Activated naive CD8-positive, alpha-beta T cell treated with anti-CD3 and anti-CD28 coated beads for 36 hours (primary cell): ENCODE results near the gene MTAP. TPM values are rescaled to one million over a fixed set of nuclear protein-coding genes. Genes with fewer than 3 reads are reported as not detected.

ENCODE experiments used
- DNase-seq: peaks from one replicate; pipeline ENCODE4 v3.0.0; 2021
- H3K27ac Mint-ChIP-seq: one replicate; pipeline ENCODE4 v1.8.0; 2022; ENCODE audit warnings: mild to moderate bottlenecking, moderate library complexity, mixed read lengths
- H3K27me3 Mint-ChIP-seq: one replicate; pipeline ENCODE4 v1.8.0; 2022; ENCODE audit warnings: mild to moderate bottlenecking, mixed read lengths
- H3K36me3 Mint-ChIP-seq: one replicate; pipeline ENCODE4 v1.8.0; 2021; ENCODE audit warnings: mild to moderate bottlenecking, mixed read lengths
- H3K4me1 Mint-ChIP-seq: one replicate; pipeline ENCODE4 v1.8.0; 2021; ENCODE audit warnings: mixed read lengths
- H3K4me3 Mint-ChIP-seq: one replicate; pipeline ENCODE4 v1.8.0; 2022; ENCODE audit warnings: mild to moderate bottlenecking, moderate library complexity, mixed read lengths
- H3K9me3 Mint-ChIP-seq: one replicate; pipeline ENCODE4 v1.8.0; 2022; ENCODE audit warnings: mixed read lengths
- total RNA-seq, 2 experiments: library from RNA; stranded (reverse); gene quantifications; one replicate each; pipeline ENCODE4 v1.2.3, GENCODE V29; 2021

MTAP gene
- total RNA-seq = 100 to 1,000 TPM in 1 of 2 experiments, 10 to 100 TPM in 1; 87.5 to 105 TPM

DNA sequence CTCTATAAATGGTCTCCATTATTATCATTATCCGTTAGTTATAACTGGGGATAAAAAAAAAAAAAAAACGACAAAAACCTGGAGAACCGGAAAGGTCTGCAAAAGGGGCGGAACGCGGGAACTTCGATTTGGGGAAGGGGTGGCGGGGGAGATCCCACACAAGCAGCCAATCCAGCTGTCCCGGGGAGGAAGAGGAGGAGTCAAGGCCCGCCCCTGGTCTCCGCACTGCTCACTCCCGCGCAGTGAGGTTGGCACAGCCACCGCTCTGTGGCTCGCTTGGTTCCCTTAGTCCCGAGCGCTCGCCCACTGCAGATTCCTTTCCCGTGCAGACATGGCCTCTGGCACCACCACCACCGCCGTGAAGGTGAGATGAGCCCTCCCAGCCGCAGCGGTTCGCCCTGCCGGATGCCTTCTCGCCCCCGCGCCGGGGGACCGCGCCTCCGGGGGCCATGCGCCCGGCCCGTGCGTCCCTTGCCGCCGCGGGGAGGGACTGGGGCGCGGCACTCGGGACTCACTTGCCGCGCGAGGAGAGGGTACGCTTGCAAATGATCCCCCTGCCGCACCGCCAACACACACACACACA is at the start of gene MTAP:
TSS of gene MTAP (plus strand) at position 219 of the 583 bp plus-strand sequence. CDS start at position 332, 113 bp downstream.
- peak; percentile 81 for DNase-seq
- peak within 1 kb of the TSS; percentile 100 for H3K4me3 Mint-ChIP-seq
- H3K4me1 Mint-ChIP-seq = peaks cover 36% of the 10 kb centered on the region
- peaks cover 15% of the 10 kb centered on the region for H3K27me3 Mint-ChIP-seq
- peaks cover 31% of the 10 kb centered on the region for H3K36me3 Mint-ChIP-seq
- peak within 1 kb of the TSS; percentile 100 for H3K27ac Mint-ChIP-seq
- no peaks in the 10 kb centered on the region for H3K9me3 Mint-ChIP-seq

DNA sequence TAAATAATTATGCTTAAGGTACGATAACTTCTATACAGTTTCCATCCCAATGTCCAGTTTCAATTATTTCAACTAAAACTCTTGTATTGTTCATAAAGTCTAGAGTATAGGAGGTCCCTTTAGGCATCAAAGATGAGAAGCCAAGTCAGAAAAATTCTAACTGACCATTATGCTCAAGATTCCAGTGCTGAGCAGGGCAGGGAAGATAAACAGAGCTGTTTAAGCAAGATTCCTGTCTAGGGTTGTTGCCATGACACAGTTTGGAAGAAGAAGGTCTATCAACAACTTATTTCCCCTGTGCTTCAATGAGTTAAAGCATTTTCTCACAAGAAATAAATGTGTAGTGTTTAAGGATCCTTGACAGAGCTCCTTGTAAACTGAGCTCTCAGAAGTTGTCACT is 48.9 kb upstream of the MTAP start:
- Mint-ChIP-seq H3K9me3 (no peaks in the 10 kb centered on the region), H3K4me1 (peaks cover 2% of the 10 kb centered on the region), H3K27ac (no peak overlapping the region), H3K36me3 (no peaks in the 10 kb centered on the region), H3K27me3 (peaks cover 25% of the 10 kb centered on the region), H3K4me3 (no peak overlapping the region)
- DNase-seq = no peak

DNA sequence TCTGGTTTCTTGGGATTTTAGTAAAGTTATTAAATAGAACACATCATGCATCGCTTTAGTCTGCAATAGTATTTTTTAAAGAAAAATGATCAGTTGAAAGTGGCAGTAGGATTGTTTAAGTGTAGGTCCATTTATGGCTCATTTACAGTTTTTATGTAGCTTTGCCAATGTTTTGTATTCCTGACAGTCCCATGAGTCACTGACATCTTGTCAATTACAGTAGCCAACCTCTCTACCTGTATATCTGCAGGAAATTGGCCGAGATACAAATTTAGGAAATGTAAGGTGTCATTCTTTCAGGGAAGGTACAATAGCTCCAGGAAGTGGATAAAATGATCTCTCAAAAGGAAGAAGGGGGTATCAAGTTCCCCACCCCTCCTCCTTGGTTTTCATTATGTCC is 47.7 kb upstream of the MTAP start:
- Mint-ChIP-seq H3K27me3 (peaks cover 33% of the 10 kb centered on the region), H3K4me3 (no peak overlapping the region), H3K4me1 (peaks cover 2% of the 10 kb centered on the region), H3K27ac (no peak overlapping the region), H3K9me3 (no peaks in the 10 kb centered on the region), H3K36me3 (no peaks in the 10 kb centered on the region)
- DNase-seq = no peak

DNA sequence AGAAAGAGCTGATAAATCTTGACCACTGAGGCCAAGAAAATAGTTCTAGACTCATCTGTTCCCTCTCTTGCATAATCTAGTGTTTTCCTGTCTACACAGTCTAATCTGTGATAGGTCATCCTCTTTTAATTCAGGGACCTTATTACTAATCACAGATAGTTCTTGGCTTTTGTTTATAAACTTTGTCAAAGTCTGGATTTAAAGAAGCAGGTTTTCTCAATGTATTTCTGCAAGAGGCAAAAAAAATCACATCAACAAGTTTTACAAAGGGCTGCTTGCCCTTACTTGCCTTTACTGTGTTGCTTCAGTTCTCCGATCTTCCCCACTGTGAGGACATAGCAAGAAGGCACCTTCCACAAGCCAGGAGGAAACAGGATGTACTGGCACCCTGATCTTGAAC is 43.9 kb upstream of the MTAP start:
- no peak for DNase-seq
- Mint-ChIP-seq H3K27ac (no peak overlapping the region), H3K27me3 (peaks cover 41% of the 10 kb centered on the region), H3K9me3 (no peaks in the 10 kb centered on the region), H3K36me3 (no peaks in the 10 kb centered on the region), H3K4me3 (no peak overlapping the region), H3K4me1 (peaks cover 18% of the 10 kb centered on the region)

DNA sequence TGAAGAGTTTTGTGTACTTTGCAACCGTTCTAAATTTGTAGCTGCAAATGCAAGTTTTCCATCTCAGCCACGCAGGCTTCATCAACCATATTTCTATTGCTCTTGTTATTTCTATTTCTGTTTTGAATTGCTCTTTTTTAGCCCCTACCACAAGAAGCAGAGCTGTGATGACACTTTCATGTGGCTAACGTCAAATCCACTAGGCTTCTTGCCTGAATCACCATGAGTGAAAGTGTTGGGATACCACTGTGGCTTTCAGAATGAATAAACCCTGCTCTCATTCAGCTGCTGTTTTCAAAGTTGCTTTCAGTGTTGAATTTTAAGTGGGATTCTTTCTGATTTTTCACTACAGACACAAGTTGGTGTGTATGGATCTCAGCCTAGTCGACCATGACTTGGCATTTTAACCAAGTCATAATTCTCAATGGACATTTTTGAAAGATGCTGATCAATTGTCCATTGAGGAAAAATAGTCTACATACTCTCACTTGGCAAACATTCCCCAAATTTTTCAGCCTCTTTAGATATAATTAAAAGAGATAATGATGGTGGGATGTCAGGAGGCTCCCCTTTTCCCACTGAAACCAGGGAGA is 41.0 kb upstream of the MTAP start:
- DNase-seq = peak; percentile 56
- H3K4me3 Mint-ChIP-seq = no peak overlapping the region
- no peaks in the 10 kb centered on the region for H3K36me3 Mint-ChIP-seq
- peaks cover 2% of the 10 kb centered on the region for H3K9me3 Mint-ChIP-seq
- H3K27ac Mint-ChIP-seq = peak overlapping the region; percentile 79
- peaks cover 16% of the 10 kb centered on the region for H3K4me1 Mint-ChIP-seq
- H3K27me3 Mint-ChIP-seq = peaks cover 27% of the 10 kb centered on the region

DNA sequence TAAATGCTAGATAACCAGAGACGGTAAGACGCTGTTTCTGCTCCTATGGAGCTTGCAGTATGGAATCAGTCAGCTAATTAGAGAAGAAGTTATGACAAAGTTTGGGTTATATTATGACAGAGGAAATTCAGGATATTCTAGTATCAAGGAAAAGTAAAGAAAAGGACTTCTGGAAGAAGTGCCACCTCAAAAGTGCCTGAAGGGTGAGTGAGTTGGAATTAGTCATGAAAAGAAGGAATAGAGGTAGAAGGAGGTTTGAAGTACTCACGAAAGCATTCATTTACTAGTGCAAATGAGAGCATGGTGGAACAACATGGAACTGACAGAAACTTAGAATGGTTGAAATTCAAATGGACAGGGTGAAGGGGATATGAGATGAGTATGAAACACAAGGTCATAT is 40.4 kb upstream of the MTAP start:
- Mint-ChIP-seq H3K4me1 (peaks cover 16% of the 10 kb centered on the region), H3K27me3 (peaks cover 25% of the 10 kb centered on the region), H3K4me3 (no peak overlapping the region), H3K27ac (no peak overlapping the region), H3K36me3 (no peaks in the 10 kb centered on the region), H3K9me3 (peaks cover 2% of the 10 kb centered on the region)
- no peak for DNase-seq

DNA sequence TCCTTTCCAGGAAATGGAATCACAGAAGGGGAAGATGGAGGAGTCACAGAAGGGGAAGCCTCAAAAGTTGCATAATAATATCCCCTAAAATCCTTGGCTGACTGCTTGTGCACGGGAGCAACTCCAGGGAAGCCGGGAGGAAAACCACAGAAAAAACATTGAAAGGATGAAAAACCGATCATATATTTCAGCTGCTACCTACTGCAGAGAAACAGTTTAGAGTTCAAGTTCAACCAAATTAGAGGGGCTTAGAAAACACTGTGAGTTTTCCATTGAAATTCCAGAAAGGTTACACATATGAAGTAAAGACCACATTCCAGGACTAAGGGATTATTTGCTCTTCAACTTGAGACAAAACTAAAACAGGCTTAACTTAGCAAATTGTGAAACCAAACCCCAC is 37.6 kb upstream of the MTAP start:
- no peak overlapping the region for H3K27ac Mint-ChIP-seq
- no peaks in the 10 kb centered on the region for H3K36me3 Mint-ChIP-seq
- H3K27me3 Mint-ChIP-seq = peaks cover 12% of the 10 kb centered on the region
- no peak overlapping the region for H3K4me3 Mint-ChIP-seq
- peaks cover 16% of the 10 kb centered on the region for H3K4me1 Mint-ChIP-seq
- DNase-seq = no peak
- peaks cover 2% of the 10 kb centered on the region for H3K9me3 Mint-ChIP-seq

DNA sequence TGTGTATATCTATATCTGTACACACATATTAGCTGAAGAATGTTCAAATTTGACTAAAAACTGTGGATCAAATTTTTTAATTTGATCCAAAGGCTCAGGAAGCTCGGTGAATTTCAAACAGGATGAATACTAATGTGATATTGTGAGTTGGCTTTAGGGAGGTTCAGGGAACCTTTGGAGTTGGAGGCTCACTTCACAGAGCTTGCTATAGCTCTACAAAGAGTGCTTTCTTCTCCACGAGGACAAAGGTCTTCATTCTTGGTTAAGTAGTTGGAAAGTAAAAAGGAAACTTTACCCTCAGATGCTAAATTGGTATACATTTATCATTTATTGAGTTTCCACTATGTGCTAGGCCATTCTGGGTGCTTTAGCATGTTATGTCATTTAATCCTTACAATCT is 36.3 kb upstream of the MTAP start:
- Mint-ChIP-seq H3K27me3 (peaks cover 16% of the 10 kb centered on the region), H3K27ac (no peak overlapping the region), H3K9me3 (peaks cover 2% of the 10 kb centered on the region), H3K4me1 (peaks cover 20% of the 10 kb centered on the region), H3K36me3 (no peaks in the 10 kb centered on the region), H3K4me3 (no peak overlapping the region)
- DNase-seq = no peak

DNA sequence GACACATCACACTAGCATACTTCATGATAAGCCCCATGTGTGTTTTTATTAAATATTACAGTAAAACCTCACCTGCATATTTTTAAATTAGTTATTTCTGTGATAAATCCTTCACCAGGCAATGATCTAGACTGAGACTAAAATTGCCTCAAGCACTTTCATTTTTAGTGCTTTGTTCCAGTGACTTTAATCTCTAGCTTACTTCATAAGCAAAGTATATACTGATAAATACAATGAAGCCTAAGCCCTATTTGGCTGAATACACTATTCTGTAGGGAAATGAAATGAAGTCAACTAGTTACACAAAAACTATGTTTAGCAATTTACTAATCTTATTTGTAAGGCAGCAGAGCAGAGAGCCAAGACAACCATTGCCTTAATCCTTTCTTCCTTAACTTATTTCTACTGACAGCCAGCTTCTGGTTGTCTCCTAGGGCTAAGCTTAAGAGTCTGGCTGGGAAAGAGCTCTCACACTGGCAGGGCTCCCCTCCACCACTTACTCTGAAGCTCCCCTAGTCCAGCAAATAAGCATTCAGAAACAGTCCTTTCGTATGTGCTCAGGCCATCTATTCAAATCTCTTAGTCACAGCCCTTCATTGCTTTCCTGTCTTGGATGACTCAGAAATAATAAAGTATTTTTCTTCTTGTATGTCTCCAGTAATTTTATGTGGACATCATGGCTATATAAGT is 31.4 kb upstream of the MTAP start:
- Mint-ChIP-seq H3K4me3 (no peak overlapping the region), H3K9me3 (no peaks in the 10 kb centered on the region), H3K27ac (no peak overlapping the region), H3K36me3 (no peaks in the 10 kb centered on the region), H3K4me1 (peaks cover 15% of the 10 kb centered on the region), H3K27me3 (peaks cover 4% of the 10 kb centered on the region)
- no peak for DNase-seq

DNA sequence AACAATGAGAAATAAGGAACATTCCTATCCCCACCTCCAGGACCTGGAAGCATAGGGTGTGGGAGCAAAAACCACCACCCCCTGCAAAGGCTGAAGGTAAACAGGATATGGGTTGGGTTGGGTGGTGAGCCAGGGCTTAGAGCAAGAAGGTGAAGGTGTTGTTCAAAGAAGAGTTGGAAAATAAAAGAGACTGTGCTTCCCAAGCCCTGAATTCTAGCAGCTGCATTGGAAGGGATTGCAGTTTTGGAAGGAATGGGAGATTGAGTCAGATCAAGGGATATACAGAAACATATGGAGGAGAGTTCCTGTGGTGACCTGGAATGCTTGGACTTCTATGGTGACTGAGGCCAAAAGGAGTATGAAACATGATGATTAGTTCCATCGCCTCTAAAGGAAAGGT is 24.7 kb upstream of the MTAP start:
- no peak overlapping the region for H3K27ac Mint-ChIP-seq
- H3K36me3 Mint-ChIP-seq = no peaks in the 10 kb centered on the region
- H3K4me1 Mint-ChIP-seq = peaks cover 6% of the 10 kb centered on the region
- no peak overlapping the region for H3K4me3 Mint-ChIP-seq
- peaks cover 2% of the 10 kb centered on the region for H3K9me3 Mint-ChIP-seq
- H3K27me3 Mint-ChIP-seq = no peaks in the 10 kb centered on the region
- no peak for DNase-seq

DNA sequence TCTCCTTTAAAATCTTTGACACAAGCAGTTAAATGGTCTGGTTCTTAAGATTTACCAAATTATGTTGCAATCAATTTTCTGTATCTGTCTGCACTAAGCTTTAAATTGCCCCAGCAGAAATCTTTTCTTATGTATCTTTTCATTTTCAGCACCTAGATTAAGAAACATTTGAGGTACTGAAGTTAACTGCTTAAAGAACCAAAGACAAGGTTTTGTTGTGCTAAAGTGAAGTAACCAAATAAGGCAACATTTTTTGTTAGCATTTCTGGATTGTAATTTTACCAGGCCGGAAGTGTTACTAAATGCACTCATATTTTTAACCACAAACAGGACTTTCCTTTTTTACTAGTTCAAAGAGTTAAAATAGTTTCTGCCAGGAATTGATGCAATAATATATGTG is 24.1 kb upstream of the MTAP start:
- Mint-ChIP-seq H3K9me3 (peaks cover 2% of the 10 kb centered on the region), H3K27me3 (no peaks in the 10 kb centered on the region), H3K36me3 (no peaks in the 10 kb centered on the region), H3K4me3 (no peak overlapping the region), H3K27ac (no peak overlapping the region), H3K4me1 (peaks cover 6% of the 10 kb centered on the region)
- DNase-seq = no peak

DNA sequence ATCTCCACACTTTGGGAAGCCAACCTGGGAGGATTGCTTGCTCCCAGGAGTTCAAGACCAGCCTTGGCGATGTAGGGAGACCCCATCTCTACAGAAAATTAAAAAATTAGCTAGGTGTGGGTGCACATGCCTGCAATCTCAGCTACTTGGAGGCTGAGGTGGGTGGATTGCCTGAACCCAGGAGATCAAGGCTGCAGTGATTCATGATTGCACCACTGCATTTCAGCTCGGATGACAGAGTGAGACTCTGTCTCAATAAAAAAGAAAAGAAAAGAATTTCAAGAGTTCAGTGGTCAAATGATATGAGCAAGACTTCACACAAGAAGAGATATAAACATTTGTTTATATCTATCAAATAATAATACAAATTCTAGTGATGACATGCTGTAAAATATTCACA is 23.0 kb upstream of the MTAP start:
- Mint-ChIP-seq H3K27me3 (no peaks in the 10 kb centered on the region), H3K27ac (no peak overlapping the region), H3K4me1 (peaks cover 9% of the 10 kb centered on the region), H3K9me3 (peaks cover 2% of the 10 kb centered on the region), H3K36me3 (no peaks in the 10 kb centered on the region), H3K4me3 (no peak overlapping the region)
- no peak for DNase-seq

DNA sequence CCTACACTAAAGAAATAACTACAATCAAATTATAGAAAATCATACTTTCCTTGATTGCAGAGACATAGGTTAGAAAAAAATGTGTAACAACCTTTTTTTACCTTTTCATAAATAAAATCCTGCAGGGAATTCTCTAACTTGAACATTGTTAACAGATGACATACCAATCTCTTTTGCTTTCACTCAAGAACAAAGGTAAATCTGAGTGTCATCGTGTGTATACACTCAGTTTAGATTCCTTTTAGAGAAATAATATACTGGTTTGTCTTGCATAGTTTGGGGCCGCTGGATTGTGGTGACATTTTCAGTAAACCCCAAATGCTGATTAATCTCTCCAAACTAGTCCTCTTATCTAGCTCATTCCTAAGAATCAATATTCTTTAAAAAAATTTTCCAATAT is 20.8 kb upstream of the MTAP start:
- no peak for DNase-seq
- Mint-ChIP-seq H3K27me3 (no peaks in the 10 kb centered on the region), H3K4me1 (peaks cover 10% of the 10 kb centered on the region), H3K36me3 (no peaks in the 10 kb centered on the region), H3K4me3 (no peak overlapping the region), H3K9me3 (peaks cover 2% of the 10 kb centered on the region), H3K27ac (no peak overlapping the region)

DNA sequence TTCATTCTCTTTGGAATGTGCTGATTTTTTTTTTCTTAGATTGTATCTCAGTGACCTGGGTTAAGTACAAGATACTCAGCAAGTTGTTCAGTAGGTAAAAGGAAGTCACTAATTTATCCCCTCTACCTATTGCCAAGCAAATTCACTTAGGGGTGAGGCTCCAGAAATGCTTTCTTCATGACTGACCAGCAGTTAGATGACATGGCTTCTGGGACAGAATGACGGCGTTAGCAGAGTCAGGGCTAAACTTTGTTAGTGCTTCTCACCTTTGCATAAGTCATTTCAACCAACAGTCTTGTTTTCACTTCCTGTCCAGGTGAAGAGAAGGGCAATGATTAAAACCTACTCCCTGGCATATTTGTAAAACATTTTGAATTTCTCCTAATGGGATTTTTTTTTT is 20.2 kb upstream of the MTAP start:
- H3K9me3 Mint-ChIP-seq = peaks cover 2% of the 10 kb centered on the region
- peaks cover 10% of the 10 kb centered on the region for H3K4me1 Mint-ChIP-seq
- H3K4me3 Mint-ChIP-seq = no peak overlapping the region
- DNase-seq = no peak
- no peaks in the 10 kb centered on the region for H3K27me3 Mint-ChIP-seq
- no peaks in the 10 kb centered on the region for H3K36me3 Mint-ChIP-seq
- no peak overlapping the region for H3K27ac Mint-ChIP-seq

DNA sequence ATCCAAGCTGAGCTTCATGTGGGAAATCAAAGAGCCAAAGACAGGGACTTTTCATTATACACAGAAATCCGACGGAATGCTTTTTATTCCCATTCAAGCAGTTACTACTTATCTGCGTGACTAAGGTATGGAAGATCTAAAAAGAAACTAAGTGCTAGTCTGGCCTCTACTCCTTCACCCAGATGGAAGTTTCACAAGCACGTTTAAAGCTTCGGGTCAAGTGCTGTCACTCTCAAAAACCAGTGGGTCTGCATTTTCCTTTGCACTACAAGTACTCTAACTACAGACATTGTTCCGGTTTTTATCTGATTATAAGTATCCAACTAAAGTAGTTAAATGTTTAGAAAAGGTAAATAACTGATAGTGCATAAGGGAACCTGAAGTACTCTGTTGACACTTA is 13.7 kb upstream of the MTAP start:
- Mint-ChIP-seq H3K27me3 (peaks cover 5% of the 10 kb centered on the region), H3K36me3 (no peaks in the 10 kb centered on the region), H3K4me3 (no peak overlapping the region), H3K27ac (no peak overlapping the region), H3K9me3 (no peaks in the 10 kb centered on the region), H3K4me1 (peaks cover 7% of the 10 kb centered on the region)
- no peak for DNase-seq

DNA sequence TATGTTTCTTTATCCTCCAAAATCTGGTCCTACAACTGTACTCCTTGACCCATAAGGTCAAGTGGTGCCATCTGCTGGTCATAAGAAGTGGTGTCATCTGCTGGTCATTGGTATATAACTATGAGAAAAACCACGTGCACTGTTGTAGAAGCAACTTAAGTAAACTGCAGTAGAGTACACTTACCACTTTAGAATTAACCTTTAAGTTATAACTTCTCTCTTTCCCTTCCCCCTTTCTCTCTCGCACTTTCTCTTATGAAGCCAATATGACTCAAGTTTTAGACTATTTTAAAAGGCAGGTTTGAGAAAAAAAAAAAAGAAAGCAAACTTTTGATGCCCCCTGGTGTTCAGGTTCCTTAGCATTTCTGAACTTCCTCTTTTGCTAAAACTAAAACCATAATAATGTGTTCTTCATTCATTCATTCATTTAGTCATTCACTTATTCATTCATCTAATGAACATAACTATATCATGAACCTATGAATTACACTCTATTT is 12.8 kb upstream of the MTAP start:
- Mint-ChIP-seq H3K36me3 (no peaks in the 10 kb centered on the region), H3K4me1 (peaks cover 3% of the 10 kb centered on the region), H3K9me3 (no peaks in the 10 kb centered on the region), H3K27ac (peak overlapping the region; percentile 83), H3K27me3 (peaks cover 5% of the 10 kb centered on the region), H3K4me3 (peak overlapping the region; percentile 71)
- peak; percentile 40 for DNase-seq
